ENCODE data around the gene ZFP91. TPM values are rescaled to one million over a fixed set of nuclear protein-coding genes. Genes with fewer than 3 reads are reported as not detected.
A peak's percentile ranks its signal among the peaks of the same experiment; 100 is the strongest.

The ZFP91 gene
- total and polyA plus RNA-seq, 2 of the 13 experiments (the other 11 are each of a cell fraction or from before 2014, with no cell fraction given), result 13.5 to 38.6 TPM

GRCh38 chr11:58579192-58580129 lies 598 bp downstream of the ZFP91 start (continued):
- peak; percentile 70 for TF ChIP-seq PATZ1 (CRISPR knock-in tag; IDR thresholded peaks at IDR 0.05)
- TF ChIP-seq YEATS2 (CRISPR knock-in tag; IDR thresholded peaks at IDR 0.05; ENCODE audit: borderline replicate concordance), result peak; percentile 92
- TF ChIP-seq ZFY (CRISPR knock-in tag; IDR thresholded peaks at IDR 0.05), result peak; percentile 92
- TF ChIP-seq ZBTB42 (CRISPR knock-in tag; IDR thresholded peaks at IDR 0.05), result no peak
- TF ChIP-seq, protein P1, sequence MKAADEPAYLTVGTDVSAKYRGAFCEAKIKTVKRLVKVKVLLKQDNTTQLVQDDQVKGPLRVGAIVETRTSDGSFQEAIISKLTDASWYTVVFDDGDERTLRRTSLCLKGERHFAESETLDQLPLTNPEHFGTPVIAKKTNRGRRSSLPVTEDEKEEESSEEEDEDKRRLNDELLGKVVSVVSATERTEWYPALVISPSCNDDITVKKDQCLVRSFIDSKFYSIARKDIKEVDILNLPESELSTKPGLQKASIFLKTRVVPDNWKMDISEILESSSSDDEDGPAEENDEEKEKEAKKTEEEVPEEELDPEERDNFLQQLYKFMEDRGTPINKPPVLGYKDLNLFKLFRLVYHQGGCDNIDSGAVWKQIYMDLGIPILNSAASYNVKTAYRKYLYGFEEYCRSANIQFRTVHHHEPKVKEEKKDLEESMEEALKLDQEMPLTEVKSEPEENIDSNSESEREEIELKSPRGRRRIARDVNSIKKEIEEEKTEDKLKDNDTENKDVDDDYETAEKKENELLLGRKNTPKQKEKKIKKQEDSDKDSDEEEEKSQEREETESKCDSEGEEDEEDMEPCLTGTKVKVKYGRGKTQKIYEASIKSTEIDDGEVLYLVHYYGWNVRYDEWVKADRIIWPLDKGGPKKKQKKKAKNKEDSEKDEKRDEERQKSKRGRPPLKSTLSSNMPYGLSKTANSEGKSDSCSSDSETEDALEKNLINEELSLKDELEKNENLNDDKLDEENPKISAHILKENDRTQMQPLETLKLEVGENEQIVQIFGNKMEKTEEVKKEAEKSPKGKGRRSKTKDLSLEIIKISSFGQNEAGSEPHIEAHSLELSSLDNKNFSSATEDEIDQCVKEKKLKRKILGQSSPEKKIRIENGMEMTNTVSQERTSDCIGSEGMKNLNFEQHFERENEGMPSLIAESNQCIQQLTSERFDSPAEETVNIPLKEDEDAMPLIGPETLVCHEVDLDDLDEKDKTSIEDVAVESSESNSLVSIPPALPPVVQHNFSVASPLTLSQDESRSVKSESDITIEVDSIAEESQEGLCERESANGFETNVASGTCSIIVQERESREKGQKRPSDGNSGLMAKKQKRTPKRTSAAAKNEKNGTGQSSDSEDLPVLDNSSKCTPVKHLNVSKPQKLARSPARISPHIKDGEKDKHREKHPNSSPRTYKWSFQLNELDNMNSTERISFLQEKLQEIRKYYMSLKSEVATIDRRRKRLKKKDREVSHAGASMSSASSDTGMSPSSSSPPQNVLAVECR (CRISPR knock-in tag; IDR thresholded peaks at IDR 0.05; ENCODE audit: borderline replicate concordance), result peak; percentile 94; the same call in 1 of the 2 replicates
- no peak for TF ChIP-seq NCOA5 (CRISPR knock-in tag; IDR thresholded peaks at IDR 0.05)
- TF ChIP-seq SMYD3 (CRISPR knock-in tag; IDR thresholded peaks at IDR 0.05), result 0 out of 2 replicates have a peak, but pooled peaks have one; percentile 19
- no peak for TF ChIP-seq TCF12 (IDR thresholded peaks at IDR 0.05)
- TF ChIP-seq TCF12 (CRISPR knock-in tag; IDR thresholded peaks at IDR 0.05), result peak; percentile 76; the same call in 1 of the 2 replicates
- TF ChIP-seq KDM4B (CRISPR knock-in tag; IDR thresholded peaks at IDR 0.05), result no peak; the same call in 1 of the 2 replicates
- TF ChIP-seq, protein P2, sequence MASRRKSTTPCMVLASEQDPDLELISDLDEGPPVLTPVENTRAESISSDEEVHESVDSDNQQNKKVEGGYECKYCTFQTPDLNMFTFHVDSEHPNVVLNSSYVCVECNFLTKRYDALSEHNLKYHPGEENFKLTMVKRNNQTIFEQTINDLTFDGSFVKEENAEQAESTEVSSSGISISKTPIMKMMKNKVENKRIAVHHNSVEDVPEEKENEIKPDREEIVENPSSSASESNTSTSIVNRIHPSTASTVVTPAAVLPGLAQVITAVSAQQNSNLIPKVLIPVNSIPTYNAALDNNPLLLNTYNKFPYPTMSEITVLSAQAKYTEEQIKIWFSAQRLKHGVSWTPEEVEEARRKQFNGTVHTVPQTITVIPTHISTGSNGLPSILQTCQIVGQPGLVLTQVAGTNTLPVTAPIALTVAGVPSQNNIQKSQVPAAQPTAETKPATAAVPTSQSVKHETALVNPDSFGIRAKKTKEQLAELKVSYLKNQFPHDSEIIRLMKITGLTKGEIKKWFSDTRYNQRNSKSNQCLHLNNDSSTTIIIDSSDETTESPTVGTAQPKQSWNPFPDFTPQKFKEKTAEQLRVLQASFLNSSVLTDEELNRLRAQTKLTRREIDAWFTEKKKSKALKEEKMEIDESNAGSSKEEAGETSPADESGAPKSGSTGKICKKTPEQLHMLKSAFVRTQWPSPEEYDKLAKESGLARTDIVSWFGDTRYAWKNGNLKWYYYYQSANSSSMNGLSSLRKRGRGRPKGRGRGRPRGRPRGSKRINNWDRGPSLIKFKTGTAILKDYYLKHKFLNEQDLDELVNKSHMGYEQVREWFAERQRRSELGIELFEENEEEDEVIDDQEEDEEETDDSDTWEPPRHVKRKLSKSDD (CRISPR knock-in tag; IDR thresholded peaks at IDR 0.05; ENCODE audit: low read depth), result peak; percentile 44; the same call in 1 of the 2 replicates
- no peak for TF ChIP-seq ZBTB8A (CRISPR knock-in tag; IDR thresholded peaks at IDR 0.05; ENCODE audit: borderline replicate concordance, low read depth)
- TF ChIP-seq ZNF850 (CRISPR knock-in tag; conservative IDR thresholded peaks at IDR 0.05), result no peak
- peak; percentile 71; the same call in 1 of the 2 replicates for TF ChIP-seq MED1 (CRISPR knock-in tag; IDR thresholded peaks at IDR 0.05)
- TF ChIP-seq TBX3 (IDR thresholded peaks at IDR 0.05; ENCODE audit: borderline replicate concordance), result peak; percentile 58; the same call in 1 of the 2 replicates
- TF ChIP-seq ZNF800 (CRISPR knock-in tag; IDR thresholded peaks at IDR 0.05), result no peak
